ENCODE measurements around the gene ZC3H13.

Gene ZC3H13

DNA sequence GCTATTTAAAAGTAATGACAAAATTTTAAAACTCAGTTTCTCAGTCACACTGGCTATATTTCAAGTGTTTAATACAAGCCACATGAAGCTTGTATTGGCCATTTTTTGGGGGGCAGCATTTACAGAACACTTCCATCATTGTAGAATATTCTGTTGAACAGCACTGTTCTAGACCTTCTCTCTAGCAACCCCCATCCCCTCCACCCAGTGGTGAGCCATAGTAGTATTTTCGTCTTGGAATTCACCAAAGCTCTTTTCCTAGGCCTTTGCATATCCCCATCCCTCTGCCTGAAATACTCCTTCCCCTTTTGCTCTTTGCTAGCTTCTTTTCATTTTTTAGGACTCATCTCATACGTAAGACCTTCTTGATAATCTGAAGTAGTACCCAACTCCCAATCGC, 99.5 kb downstream of the ZC3H13 start:
- no peaks in the 10 kb centered on the region for H3K9me3 Mint-ChIP-seq
- H3K27me3 Mint-ChIP-seq, result no peaks in the 10 kb centered on the region
- ATAC-seq (ENCODE audit: low read depth) (no peak), DNase-seq (ENCODE audit: low spot score in 2 of 2) (no peak)
- H3K4me1 Mint-ChIP-seq, result peaks cover 2% of the 10 kb centered on the region
- H3K27ac Mint-ChIP-seq, result no peak overlapping the region
- peaks cover 12% of the 10 kb centered on the region for H3K36me3 Mint-ChIP-seq
- no peak overlapping the region for H3K4me3 Mint-ChIP-seq

DNA sequence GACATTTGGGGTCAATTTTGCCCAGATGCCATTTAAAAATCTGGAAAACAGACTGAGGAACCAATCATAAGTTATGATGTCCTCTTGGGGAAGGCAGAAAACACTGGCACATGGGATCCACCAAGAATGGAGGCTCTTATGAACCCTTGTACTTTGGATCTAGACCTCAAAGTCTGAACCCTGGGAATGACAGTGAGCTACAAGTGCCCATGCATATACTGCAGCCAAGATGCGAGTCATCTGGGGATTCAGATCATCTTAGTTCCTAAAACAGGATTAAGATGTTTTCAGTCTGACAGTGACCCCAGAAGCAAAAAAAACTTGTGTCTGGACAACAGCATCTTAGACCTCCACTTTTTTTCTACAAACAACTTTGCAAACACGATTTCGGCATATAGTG, 100.8 kb downstream of the ZC3H13 start:
- H3K36me3 Mint-ChIP-seq, result peaks cover 10% of the 10 kb centered on the region
- ATAC-seq (ENCODE audit: low read depth), result no peak
- no peak overlapping the region for H3K27ac Mint-ChIP-seq
- no peak overlapping the region for H3K4me3 Mint-ChIP-seq
- H3K27me3 Mint-ChIP-seq, result no peaks in the 10 kb centered on the region
- DNase-seq (ENCODE audit: low spot score in 2 of 2), result no peak
- no peaks in the 10 kb centered on the region for H3K9me3 Mint-ChIP-seq
- H3K4me1 Mint-ChIP-seq, result peaks cover 2% of the 10 kb centered on the region

DNA sequence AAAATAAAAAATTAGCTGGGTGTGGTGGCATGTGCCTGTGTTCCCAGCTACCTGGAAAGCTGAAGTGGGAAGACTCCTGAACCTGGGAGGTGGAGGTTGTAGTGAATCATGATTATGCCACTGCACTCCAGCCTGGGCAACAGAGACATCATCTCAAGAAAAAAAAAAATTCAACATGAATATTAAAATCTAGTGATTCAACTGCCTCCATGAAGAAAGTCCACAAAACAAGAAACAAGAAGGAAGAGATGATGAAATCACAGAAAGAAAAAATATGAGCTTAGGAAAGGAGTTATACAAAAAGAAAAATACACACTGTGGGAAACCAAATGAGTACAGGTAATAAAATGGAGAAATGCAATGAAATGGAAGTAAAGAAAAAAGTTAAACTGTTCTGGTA, 101.4 kb downstream of the ZC3H13 start:
- H3K27me3 Mint-ChIP-seq, result no peaks in the 10 kb centered on the region
- H3K27ac Mint-ChIP-seq, result no peak overlapping the region
- DNase-seq (ENCODE audit: low spot score in 2 of 2) (no peak), ATAC-seq (ENCODE audit: low read depth) (no peak)
- peaks cover 1% of the 10 kb centered on the region for H3K4me1 Mint-ChIP-seq
- H3K4me3 Mint-ChIP-seq, result no peak overlapping the region
- no peaks in the 10 kb centered on the region for H3K9me3 Mint-ChIP-seq
- peaks cover 6% of the 10 kb centered on the region for H3K36me3 Mint-ChIP-seq

DNA sequence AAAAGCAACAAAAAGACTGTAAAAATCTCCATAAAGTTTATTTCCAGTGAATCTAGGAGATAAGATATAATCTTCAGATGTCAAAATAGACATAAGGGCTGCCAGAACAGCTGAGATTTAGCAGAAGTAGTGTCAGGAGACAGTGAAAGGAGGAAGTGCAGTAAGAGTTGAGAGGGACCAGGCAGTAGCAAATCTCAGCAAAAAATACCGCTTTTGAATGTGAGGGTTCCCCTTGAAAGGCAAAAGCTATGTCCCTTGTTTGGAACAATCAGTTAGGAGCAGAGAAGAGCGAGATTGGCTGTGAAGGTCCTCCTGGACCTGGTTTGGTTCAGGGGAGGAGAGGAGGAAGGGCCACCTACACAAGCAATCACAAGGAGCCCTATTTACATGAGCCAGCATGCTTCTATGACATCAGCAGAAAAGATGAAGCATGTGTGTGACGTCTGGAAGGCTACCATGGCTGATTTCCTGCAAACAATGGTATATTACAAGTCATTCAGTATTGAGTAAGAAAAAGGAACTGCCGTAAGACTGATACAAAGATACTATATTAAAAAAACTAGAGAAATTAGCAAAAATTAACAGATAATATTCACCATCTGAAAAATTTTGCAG, 102.1 kb downstream of the ZC3H13 start:
- Mint-ChIP-seq H3K27me3 (no peaks in the 10 kb centered on the region), H3K9me3 (no peaks in the 10 kb centered on the region), H3K4me1 (no peaks in the 10 kb centered on the region), H3K27ac (peak overlapping the region; percentile 0), H3K36me3 (peaks cover 3% of the 10 kb centered on the region), H3K4me3 (no peak overlapping the region)
- DNase-seq (ENCODE audit: low spot score in 2 of 2) (no peak), ATAC-seq (ENCODE audit: low read depth) (peak; percentile 42)

DNA sequence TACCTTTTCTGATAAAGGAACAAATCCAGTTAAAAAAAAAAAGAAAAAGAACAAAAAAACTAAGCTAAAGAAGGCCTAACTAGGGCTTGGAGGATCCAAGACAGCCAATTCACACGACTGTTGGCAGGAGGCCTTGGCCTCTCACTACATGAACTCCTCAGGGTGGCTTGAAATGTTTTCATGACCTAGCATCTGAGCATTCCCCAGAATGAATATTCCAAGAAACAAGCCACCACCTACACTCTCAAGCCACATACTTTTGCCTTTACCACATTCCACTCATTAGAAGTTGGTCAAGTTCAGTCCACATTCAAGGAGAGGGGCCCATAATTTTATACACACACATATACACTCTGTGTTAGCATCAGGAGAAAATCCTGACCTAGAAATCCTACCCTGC, 103.4 kb downstream of the ZC3H13 start:
- Mint-ChIP-seq H3K36me3 (no peaks in the 10 kb centered on the region), H3K4me1 (no peaks in the 10 kb centered on the region), H3K9me3 (no peaks in the 10 kb centered on the region), H3K27ac (no peak overlapping the region), H3K4me3 (no peak overlapping the region), H3K27me3 (no peaks in the 10 kb centered on the region)
- no peak for ATAC-seq (ENCODE audit: low read depth)
- no peak for DNase-seq (ENCODE audit: low spot score in 2 of 2)

DNA sequence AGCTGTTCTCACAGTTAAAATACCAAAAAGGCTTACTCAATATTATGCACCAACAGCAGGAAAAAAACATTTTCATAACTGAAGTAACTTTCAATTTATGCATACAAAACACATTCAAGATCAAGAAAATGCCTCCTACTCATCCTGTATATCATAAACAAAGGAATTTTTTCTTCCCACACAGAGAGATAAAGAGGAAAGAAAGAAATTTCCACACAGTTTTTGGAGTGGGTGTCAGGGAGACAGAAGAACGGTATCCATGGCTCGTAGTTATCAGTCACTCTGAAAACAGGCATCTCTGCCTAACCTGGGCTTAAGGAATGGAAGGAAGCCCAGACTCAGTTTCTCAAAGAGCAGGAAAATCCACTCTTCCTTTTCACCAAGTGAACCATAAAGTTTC, 108.6 kb downstream of the ZC3H13 start:
- H3K4me3 Mint-ChIP-seq, result no peak overlapping the region
- ATAC-seq (ENCODE audit: low read depth) (no peak), DNase-seq (ENCODE audit: low spot score in 2 of 2) (no peak)
- no peaks in the 10 kb centered on the region for H3K9me3 Mint-ChIP-seq
- peaks cover 4% of the 10 kb centered on the region for H3K27me3 Mint-ChIP-seq
- no peak overlapping the region for H3K27ac Mint-ChIP-seq
- no peaks in the 10 kb centered on the region for H3K4me1 Mint-ChIP-seq
- no peaks in the 10 kb centered on the region for H3K36me3 Mint-ChIP-seq

DNA sequence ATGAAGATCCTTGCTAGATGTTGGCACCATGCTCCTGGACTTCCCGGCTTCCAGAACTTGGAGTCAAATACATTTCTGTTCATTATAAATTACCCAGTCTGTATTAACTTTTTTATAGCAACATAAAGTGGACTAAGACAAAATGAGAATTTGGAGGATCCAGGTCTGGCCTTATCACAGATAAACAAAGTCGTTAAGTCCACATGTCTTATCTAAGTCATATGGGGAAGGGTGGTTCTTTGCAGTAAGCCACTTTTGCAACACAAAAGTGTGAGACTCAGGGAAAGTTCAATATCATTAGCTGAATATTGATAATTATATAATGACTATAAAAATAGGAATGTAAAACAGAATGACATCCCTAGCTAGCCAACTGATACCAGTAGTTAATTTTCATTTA, 109.4 kb downstream of the ZC3H13 start:
- no peaks in the 10 kb centered on the region for H3K9me3 Mint-ChIP-seq
- no peaks in the 10 kb centered on the region for H3K4me1 Mint-ChIP-seq
- ATAC-seq (ENCODE audit: low read depth) (no peak), DNase-seq (ENCODE audit: low spot score in 2 of 2) (no peak)
- H3K27ac Mint-ChIP-seq, result no peak overlapping the region
- H3K27me3 Mint-ChIP-seq, result peaks cover 4% of the 10 kb centered on the region
- H3K4me3 Mint-ChIP-seq, result no peak overlapping the region
- no peaks in the 10 kb centered on the region for H3K36me3 Mint-ChIP-seq

DNA sequence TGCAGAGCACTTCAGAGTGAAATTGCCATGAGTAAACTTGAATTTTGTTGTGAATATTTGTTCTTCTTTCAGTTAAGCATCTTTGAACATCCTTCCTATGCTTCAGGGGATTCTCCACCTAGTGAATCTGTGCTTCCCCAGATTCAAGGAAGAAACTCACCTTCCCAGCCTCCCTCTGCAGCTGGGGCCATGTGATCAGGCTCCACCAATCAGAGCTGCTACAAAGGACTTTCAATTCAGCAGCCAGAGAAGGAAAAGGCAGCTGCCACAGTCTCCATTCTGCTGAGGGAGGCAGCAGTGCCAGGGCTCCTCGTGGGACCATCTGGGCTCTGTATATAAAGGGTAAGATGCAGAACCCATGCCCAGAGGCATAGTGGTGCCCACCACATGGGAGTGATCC, 111.3 kb downstream of the ZC3H13 start:
- peaks cover 4% of the 10 kb centered on the region for H3K27me3 Mint-ChIP-seq
- H3K4me3 Mint-ChIP-seq, result no peak overlapping the region
- no peak for ATAC-seq (ENCODE audit: low read depth)
- no peaks in the 10 kb centered on the region for H3K4me1 Mint-ChIP-seq
- no peak overlapping the region for H3K27ac Mint-ChIP-seq
- no peaks in the 10 kb centered on the region for H3K9me3 Mint-ChIP-seq
- DNase-seq (ENCODE audit: low spot score in 2 of 2), result no peak
- no peaks in the 10 kb centered on the region for H3K36me3 Mint-ChIP-seq

DNA sequence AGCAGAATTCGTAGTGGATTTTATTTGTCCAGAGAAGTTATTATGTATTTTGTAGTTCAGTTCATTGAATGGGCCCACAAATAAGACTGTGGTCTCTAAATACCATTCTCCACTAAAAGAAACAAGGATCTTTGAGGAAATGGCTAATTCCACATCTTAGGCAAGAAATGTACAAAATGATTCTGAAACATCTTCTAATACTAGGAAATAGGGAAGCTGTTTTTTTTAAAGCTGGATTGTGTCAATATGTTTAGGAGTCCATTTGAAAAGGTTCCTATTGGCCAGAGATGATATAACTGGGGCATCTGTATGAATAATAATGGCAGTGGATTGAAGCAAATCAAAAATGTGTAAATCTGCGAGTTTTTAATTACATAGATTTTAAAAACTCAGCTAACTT, 112.5 kb downstream of the ZC3H13 start:
- Mint-ChIP-seq H3K27ac (no peak overlapping the region), H3K4me1 (no peaks in the 10 kb centered on the region), H3K36me3 (no peaks in the 10 kb centered on the region), H3K27me3 (peaks cover 6% of the 10 kb centered on the region), H3K9me3 (no peaks in the 10 kb centered on the region), H3K4me3 (no peak overlapping the region)
- no peak for ATAC-seq (ENCODE audit: low read depth)
- no peak for DNase-seq (ENCODE audit: low spot score in 2 of 2)

DNA sequence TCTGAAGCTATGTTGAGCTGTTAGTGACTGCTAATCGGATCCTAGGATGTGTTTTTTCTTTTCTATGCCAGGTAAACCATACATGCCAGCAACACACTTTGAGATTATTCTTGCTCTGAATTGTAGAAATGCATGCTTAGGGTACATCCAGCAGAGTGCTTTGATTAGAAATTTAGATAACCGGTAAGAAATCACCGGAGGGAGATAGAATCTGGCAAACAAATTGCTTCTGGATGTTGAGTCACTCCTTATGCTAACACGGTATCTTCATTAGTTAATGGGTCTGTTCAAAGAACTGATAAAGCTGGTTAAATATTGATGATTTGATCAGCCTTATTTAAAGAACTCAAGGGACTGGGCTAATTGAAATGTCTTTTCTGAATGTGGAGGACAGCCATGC, 115.9 kb downstream of the ZC3H13 start:
- no peak for ATAC-seq (ENCODE audit: low read depth)
- H3K36me3 Mint-ChIP-seq, result no peaks in the 10 kb centered on the region
- H3K27ac Mint-ChIP-seq, result no peak overlapping the region
- no peak overlapping the region for H3K4me3 Mint-ChIP-seq
- H3K27me3 Mint-ChIP-seq, result peaks cover 17% of the 10 kb centered on the region
- no peak for DNase-seq (ENCODE audit: low spot score in 2 of 2)
- H3K4me1 Mint-ChIP-seq, result no peaks in the 10 kb centered on the region
- no peaks in the 10 kb centered on the region for H3K9me3 Mint-ChIP-seq

DNA sequence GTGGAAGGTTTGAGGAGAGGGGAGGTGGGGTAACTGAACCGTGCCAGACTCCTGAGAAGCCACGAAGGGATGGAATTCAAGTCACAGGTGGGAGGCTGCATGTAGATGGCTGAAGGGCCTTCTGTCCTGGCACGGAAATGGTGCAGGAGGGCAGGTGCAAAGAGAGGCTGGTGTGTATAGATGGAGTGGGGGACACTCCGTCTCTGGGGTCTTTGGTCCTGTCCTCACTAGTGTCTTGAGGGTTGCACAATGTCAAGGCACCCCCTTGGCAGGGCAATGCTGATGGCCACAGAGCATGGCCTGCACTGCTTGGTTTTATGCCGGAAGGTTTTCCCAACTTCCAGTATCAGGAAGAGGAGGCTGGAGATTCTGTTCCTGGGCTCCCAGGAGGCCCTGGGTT, 118.3 kb downstream of the ZC3H13 start:
- H3K27ac Mint-ChIP-seq, result no peak overlapping the region
- no peaks in the 10 kb centered on the region for H3K36me3 Mint-ChIP-seq
- no peaks in the 10 kb centered on the region for H3K9me3 Mint-ChIP-seq
- no peak overlapping the region for H3K4me3 Mint-ChIP-seq
- H3K4me1 Mint-ChIP-seq, result no peaks in the 10 kb centered on the region
- DNase-seq (ENCODE audit: low spot score in 2 of 2) (no peak), ATAC-seq (ENCODE audit: low read depth) (no peak)
- H3K27me3 Mint-ChIP-seq, result peaks cover 22% of the 10 kb centered on the region

DNA sequence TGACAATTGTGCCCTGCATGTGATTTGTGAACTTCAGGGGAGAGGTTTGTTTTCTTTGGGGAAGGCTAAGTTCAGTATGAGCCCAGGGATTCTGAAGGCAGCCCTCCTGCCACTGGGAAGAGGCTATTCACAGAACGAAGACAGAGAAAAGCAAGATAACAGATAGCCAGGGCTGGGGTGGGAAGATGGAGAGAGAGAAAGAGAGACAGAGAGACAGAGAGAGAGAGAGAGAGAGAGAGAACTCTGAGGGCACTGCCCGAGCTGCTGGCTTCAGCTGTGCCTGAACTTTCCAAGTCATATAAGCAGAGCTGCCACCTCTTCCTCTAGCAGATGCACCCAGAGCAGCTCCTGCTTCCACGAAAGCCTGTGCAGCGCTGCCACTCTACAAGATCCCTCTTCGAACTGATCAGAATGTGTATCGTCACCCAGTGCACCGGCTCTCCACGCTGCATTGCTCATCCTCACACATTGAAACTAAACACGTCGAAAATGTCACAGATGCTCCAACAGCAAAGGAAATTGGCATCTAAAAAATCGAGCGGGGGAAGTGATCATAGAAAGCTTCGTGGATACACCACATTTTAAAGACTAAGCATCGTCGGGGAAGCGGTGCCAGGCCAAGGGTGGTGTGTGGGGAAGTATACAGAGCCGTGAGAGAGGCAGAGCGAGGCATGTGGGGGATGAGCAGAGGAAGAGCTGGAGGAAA, 119.2 kb downstream of the ZC3H13 start:
- no peak overlapping the region for H3K4me3 Mint-ChIP-seq
- no peaks in the 10 kb centered on the region for H3K36me3 Mint-ChIP-seq
- H3K27me3 Mint-ChIP-seq, result peaks cover 22% of the 10 kb centered on the region
- ATAC-seq (ENCODE audit: low read depth), result no peak
- no peak for DNase-seq (ENCODE audit: low spot score in 2 of 2)
- H3K4me1 Mint-ChIP-seq, result no peaks in the 10 kb centered on the region
- H3K27ac Mint-ChIP-seq, result no peak overlapping the region
- no peaks in the 10 kb centered on the region for H3K9me3 Mint-ChIP-seq

DNA sequence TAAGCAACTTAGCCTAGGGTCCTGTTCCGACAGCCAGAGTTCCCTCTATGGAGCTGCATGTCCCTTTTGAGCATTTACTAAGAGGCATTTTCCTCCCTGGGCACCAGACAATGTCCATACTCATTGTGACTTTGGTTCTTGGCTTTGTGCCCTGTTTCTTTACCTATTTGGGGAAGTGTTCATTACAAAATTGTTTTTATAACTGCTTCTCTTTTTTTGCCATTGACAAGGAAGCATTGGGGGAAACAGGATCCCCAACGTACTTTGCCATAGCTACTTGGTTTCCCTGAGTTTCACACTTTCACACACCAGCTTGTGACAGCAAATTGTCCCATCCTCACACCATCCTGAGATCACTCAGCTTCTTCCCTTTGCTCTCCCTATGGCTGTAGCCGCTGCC, 119.9 kb downstream of the ZC3H13 start:
- no peak for ATAC-seq (ENCODE audit: low read depth)
- H3K9me3 Mint-ChIP-seq, result no peaks in the 10 kb centered on the region
- peaks cover 24% of the 10 kb centered on the region for H3K27me3 Mint-ChIP-seq
- no peak overlapping the region for H3K27ac Mint-ChIP-seq
- DNase-seq (ENCODE audit: low spot score in 2 of 2), result no peak
- no peaks in the 10 kb centered on the region for H3K36me3 Mint-ChIP-seq
- H3K4me1 Mint-ChIP-seq, result no peaks in the 10 kb centered on the region
- no peak overlapping the region for H3K4me3 Mint-ChIP-seq

DNA sequence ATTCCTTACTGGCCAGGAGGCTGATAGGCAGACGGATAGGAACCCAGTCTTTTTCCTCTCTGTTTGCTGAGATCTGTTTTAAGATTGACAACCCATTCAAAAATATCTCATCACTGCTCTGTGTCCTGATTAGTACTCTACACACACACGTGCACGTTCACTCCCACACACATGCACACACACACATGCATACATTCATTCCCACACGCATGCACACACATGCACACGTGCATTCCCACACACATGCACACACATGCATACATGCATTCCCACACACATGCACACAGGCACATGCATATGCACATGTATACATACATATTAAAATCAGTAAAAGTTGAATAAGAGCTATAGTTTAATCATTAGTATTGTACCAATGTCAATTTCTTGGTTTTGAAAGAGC, 120.4 kb downstream of the ZC3H13 start:
- no peak for DNase-seq (ENCODE audit: low spot score in 2 of 2)
- H3K36me3 Mint-ChIP-seq, result no peaks in the 10 kb centered on the region
- no peak overlapping the region for H3K4me3 Mint-ChIP-seq
- no peaks in the 10 kb centered on the region for H3K9me3 Mint-ChIP-seq
- H3K4me1 Mint-ChIP-seq, result no peaks in the 10 kb centered on the region
- no peak overlapping the region for H3K27ac Mint-ChIP-seq
- ATAC-seq (ENCODE audit: low read depth), result no peak
- peaks cover 24% of the 10 kb centered on the region for H3K27me3 Mint-ChIP-seq

DNA sequence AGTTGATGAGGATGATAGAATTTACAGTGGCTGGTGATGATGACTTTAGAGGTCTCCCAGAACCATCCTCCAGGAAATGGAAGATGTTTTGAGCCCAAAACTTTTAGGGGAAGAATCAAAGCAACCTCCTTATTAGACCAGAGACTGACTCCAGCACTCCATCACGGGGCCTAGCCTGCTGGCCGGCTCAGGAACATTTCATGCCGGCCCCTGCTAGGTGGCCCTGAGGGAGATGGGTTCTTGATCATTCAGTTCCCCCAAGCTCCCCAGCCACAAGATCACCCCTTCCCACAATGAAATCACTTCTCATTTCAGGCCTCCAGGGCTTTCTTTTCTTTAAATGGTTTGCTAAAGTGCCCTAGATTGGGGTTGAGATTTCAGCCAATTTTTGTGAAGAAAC, 121.3 kb downstream of the ZC3H13 start:
- Mint-ChIP-seq H3K27ac (no peak overlapping the region), H3K4me1 (no peaks in the 10 kb centered on the region), H3K36me3 (no peaks in the 10 kb centered on the region), H3K4me3 (no peak overlapping the region), H3K9me3 (no peaks in the 10 kb centered on the region), H3K27me3 (peaks cover 24% of the 10 kb centered on the region)
- DNase-seq (ENCODE audit: low spot score in 2 of 2) (no peak), ATAC-seq (ENCODE audit: low read depth) (no peak)

Measured in memory B cell (primary cell).